Measurements from ENCODE around the gene HERC3.

Gene HERC3

GRCh38 chr4:88752076-88752463 lies 159.8 kb downstream of the HERC3 start:
- FAIRE-seq, result no peak

DNA sequence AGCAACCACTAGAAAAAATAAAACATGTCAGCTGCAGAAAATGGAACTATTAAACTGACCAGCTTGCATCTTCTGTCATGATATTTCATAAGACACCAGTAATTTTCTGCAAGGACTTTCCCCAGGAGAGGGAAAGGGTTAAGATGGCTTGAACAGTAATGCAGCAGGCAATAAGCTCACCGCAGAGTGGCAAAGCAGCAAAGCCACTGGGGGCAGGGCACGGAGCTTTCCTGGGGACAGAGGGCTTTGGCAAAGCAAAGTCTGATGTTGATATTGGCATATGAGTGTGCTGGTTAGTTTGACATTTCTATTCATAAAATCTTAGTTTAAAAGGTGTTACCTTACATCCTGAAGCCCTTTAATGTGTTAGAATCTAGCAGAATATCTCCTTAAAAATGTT lies 160.5 kb downstream of the HERC3 start:
- no peak for FAIRE-seq

GRCh38 chr4:88753658-88754571 lies 161.6 kb downstream of the HERC3 start:
- FAIRE-seq, result no peak

DNA sequence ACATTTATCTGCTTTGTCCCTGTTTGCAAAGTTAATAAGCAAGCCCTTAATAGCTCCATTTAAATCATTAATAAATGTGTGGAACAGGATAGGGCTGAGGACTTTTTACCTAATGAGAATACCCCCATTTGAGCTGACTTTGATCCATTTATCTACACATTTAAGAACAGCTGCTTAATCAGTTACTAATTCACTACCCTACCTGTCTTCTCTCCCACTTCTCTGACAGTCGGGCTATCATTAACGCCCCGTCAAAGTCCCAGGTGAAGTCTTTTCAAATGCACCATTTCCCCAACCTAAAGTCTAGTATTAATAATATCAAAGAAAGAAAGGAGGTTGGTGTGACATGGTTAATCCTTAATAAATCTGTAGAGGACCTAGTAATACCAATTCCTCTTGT lies 162.5 kb downstream of the HERC3 start:
- no peak for FAIRE-seq

DNA sequence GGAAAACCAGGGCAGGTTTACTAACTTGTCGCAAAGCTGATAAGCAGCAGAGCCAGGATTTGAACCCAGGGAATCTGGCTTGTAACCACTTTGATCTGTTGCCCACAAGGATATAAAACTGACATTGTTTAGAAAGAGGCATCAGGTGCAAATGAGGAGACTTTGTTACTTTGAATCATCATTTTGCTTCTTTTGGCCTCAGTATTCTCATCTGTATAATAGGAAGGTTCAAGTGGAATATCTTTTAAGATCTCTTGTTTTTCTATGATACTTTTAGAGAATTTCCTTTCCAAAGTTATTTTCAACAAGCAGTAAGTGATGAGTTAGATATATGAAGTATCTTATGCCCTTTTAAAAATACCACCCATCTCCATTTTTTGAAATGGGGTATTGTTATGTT lies 163.2 kb downstream of the HERC3 start:
- FAIRE-seq, result no peak

GRCh38 chr4:88756149-88756548 lies 163.9 kb downstream of the HERC3 start:
- no peak for FAIRE-seq

DNA sequence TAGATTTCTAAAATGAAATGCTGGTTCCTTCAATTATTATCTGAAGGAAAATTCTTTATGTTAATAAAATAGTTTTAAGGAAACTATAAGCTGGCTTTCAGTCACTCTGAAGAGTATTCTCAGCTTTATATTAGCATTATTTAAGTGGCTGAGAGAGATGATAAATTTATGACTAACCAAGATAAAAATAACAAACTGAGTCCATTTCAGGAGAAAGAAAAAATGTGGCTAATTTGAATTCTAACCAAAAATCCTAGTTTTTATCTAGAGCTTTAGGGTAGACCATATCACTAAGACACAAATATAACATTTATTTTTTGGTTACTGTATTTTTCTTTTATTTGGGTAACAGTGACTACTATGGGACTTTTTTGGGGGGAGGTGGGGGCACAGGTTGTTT lies 164.8 kb downstream of the HERC3 start:
- FAIRE-seq, result no peak

GRCh38 chr4:88757776-88758175 lies 165.5 kb downstream of the HERC3 start:
- FAIRE-seq, result no peak
